ENCODE measurements around the gene ZBTB24.
"Not testable (repeated sequence)": the region's sequence is repeated elsewhere in the genome, so short reads cannot be mapped to it uniquely, and the experiment has no call there.

Gene ZBTB24

GRCh38 chr6:109482905-109483734 lies at the start of gene ZBTB24:
Gene ZBTB24 (minus strand): TSS chr6:109483219. CDS start chr6:109482026, 1,193 bp downstream.
- DNase-seq (ENCODE audit: low spot score), result peak; percentile 91

GRCh38 chr6:109531446-109531845 lies 48.4 kb upstream of the ZBTB24 start:
- no peak for DNase-seq (ENCODE audit: low spot score)

GRCh38 chr6:109527989-109528388 lies 45.0 kb upstream of the ZBTB24 start:
- DNase-seq (ENCODE audit: low spot score), result no peak

GRCh38 chr6:109526905-109527628 lies 44.0 kb upstream of the ZBTB24 start:
- peak; percentile 63 for DNase-seq (ENCODE audit: low spot score)

GRCh38 chr6:109524129-109524528 lies 41.1 kb upstream of the ZBTB24 start:
- no peak for DNase-seq (ENCODE audit: low spot score)

GRCh38 chr6:109523478-109523877 lies 40.5 kb upstream of the ZBTB24 start:
- DNase-seq (ENCODE audit: low spot score), result no peak

GRCh38 chr6:109521080-109521479 lies 38.1 kb upstream of the ZBTB24 start:
- no peak for DNase-seq (ENCODE audit: low spot score)

GRCh38 chr6:109519647-109520046 lies 36.6 kb upstream of the ZBTB24 start:
- not testable (repeated sequence) for DNase-seq (ENCODE audit: low spot score)

GRCh38 chr6:109516929-109517328 lies 33.9 kb upstream of the ZBTB24 start:
- no peak for DNase-seq (ENCODE audit: low spot score)

GRCh38 chr6:109515781-109516409 lies 32.9 kb upstream of the ZBTB24 start:
- peak; percentile 15 for DNase-seq (ENCODE audit: low spot score)

- DNase-seq (ENCODE audit: low spot score), result no peak
These were observed 31.9 kb upstream of the ZBTB24 start for GRCh38 chr6:109514946-109515345.

GRCh38 chr6:109513571-109514071 lies 30.6 kb upstream of the ZBTB24 start:
- DNase-seq (ENCODE audit: low spot score), result peak; percentile 24

- DNase-seq (ENCODE audit: low spot score), result no peak
These were observed 29.3 kb upstream of the ZBTB24 start for GRCh38 chr6:109512271-109512817.

- DNase-seq (ENCODE audit: low spot score), result no peak
These were observed 28.8 kb upstream of the ZBTB24 start for GRCh38 chr6:109511832-109512231.

GRCh38 chr6:109510358-109510757 lies 27.3 kb upstream of the ZBTB24 start:
- no peak for DNase-seq (ENCODE audit: low spot score)

GRCh38 chr6:109508166-109508860 lies 25.3 kb upstream of the ZBTB24 start:
- no peak for DNase-seq (ENCODE audit: low spot score)

GRCh38 chr6:109507490-109508072 lies 24.6 kb upstream of the ZBTB24 start:
- no peak for DNase-seq (ENCODE audit: low spot score)

GRCh38 chr6:109506841-109507240 lies 23.8 kb upstream of the ZBTB24 start:
- no peak for DNase-seq (ENCODE audit: low spot score)

GRCh38 chr6:109506314-109506713 lies 23.3 kb upstream of the ZBTB24 start:
- no peak for DNase-seq (ENCODE audit: low spot score)

- no peak for DNase-seq (ENCODE audit: low spot score)
These were observed 20.6 kb upstream of the ZBTB24 start for GRCh38 chr6:109503327-109504224.

Data from activated CD4-positive, alpha-beta T cell treated with anti-CD3 and anti-CD28 coated beads, Interleukin-2, Interleukin-4, amounts not matched to agents 100 ng/mL and 50 ng/mL, durations not matched to agents 16 hours and 8 hours (primary cell).